HEK293 (cell line): Measurements from ENCODE around the gene RGS7BP.

Source experiments
- CTCF ChIA-PET: fragments of 350-600 bp; formaldehyde crosslinking; extraction: SDS; loops from one replicate; lab custom pipeline; 2021; ENCODE audit warnings: antibody characterized with exemption; lab: Yijun Ruan, JAX
- POLR2A ChIA-PET: fragments of 300-600 bp; formaldehyde crosslinking; extraction: SDS; loops from one replicate; lab custom pipeline; 2020; ENCODE audit warnings: antibody characterized with exemption, inconsistent platforms; lab: Yijun Ruan, JAX
- H3K27ac ChIP-seq: fragments of 200-500 bp; sonication (Bioruptor generic); 2 replicates; pipeline ENCODE4 v1.5.1; 2014; ENCODE audit warnings: low read depth, low read length, control low read depth, inconsistent platforms; ENCODE audit errors: extremely low read depth
- H3K36me3 ChIP-seq, 2 experiments: fragments of 200-500 bp in 1 of 2; sonication (Bioruptor generic) in 1 of 2; 1 replicate in 1 of 2; 2 replicates in 1 of 2; pipeline ENCODE4 v1.5.1; 2014 to 2017; ENCODE audit warnings: inconsistent platforms in 2 of 2, low read length in 2 of 2; ENCODE audit not compliant: control insufficient read depth in 2 of 2, insufficient read depth in 1 of 2
- H3K4me1 ChIP-seq: fragments of 200-500 bp; sonication (Bioruptor generic); 2 replicates; pipeline ENCODE4 v1.5.1; 2014; ENCODE audit warnings: mild to moderate bottlenecking, low read length, inconsistent platforms; ENCODE audit not compliant: control insufficient read depth, insufficient read depth
- H3K4me3 ChIP-seq: 2 replicates; pipeline ENCODE4 v1.5.1; 2011; ENCODE audit warnings: low read depth, mild to moderate bottlenecking, control low read depth, low read length, moderate library complexity
- H3K9me3 ChIP-seq: fragments of 200-500 bp; sonication (Bioruptor generic); 2 replicates; pipeline ENCODE4 v1.5.1; 2014; ENCODE audit warnings: low read depth, low read length, inconsistent platforms; ENCODE audit not compliant: control insufficient read depth, insufficient read depth
- GLIS2 ChIP-seq: fragments of 450-650 bp; formaldehyde crosslinking; IDR thresholded peaks from 2 replicates; pipeline ENCODE4 v1.5.1; 2016; ENCODE audit warnings: missing biosample characterization, missing genetic modification characterization
- IKZF3 ChIP-seq: fragments of 450-650 bp; IDR thresholded peaks from 2 replicates; pipeline ENCODE4 v1.5.0; 2018; ENCODE audit warnings: missing biosample characterization, mild to moderate bottlenecking, missing genetic modification characterization, moderate library complexity
- KLF16 ChIP-seq: fragments of 450-650 bp; formaldehyde crosslinking; IDR thresholded peaks from 2 replicates; pipeline ENCODE4 v1.5.1; 2017; ENCODE audit warnings: missing biosample characterization, missing genetic modification characterization
- MEIS1 ChIP-seq: sonication (generic); formaldehyde crosslinking; IDR thresholded peaks from 2 replicates; pipeline ENCODE4 v1.8.1; 2022; ENCODE audit warnings: missing genetic modification reagents, mild to moderate bottlenecking, borderline replicate concordance
- PRDM6 ChIP-seq: fragments of 450-650 bp; formaldehyde crosslinking; IDR thresholded peaks from 2 replicates; pipeline ENCODE4 v1.5.1; 2017; ENCODE audit warnings: missing biosample characterization, missing genetic modification characterization
- SP3 ChIP-seq: fragments of 450-650 bp; formaldehyde crosslinking; IDR thresholded peaks from 2 replicates; pipeline ENCODE4 v1.5.1; 2016; ENCODE audit warnings: missing biosample characterization, missing genetic modification characterization
- SP7 ChIP-seq: fragments of 450-650 bp; formaldehyde crosslinking; IDR thresholded peaks from 2 replicates; pipeline ENCODE4 v1.5.1; 2016; ENCODE audit warnings: missing biosample characterization, missing genetic modification characterization
- YY2 ChIP-seq: fragments of 450-650 bp; formaldehyde crosslinking; IDR thresholded peaks from 2 replicates; pipeline ENCODE4 v1.5.1; 2016; ENCODE audit warnings: missing biosample characterization, missing genetic modification characterization
- ZBTB11 ChIP-seq: fragments of 450-650 bp; formaldehyde crosslinking; conservative IDR thresholded peaks from 2 replicates; pipeline ENCODE4 v1.5.1; 2016; ENCODE audit warnings: low read depth, missing biosample characterization, missing genetic modification characterization
- ZNF157 ChIP-seq: fragments of 450-650 bp; formaldehyde crosslinking; IDR thresholded peaks from 2 replicates; pipeline ENCODE4 v1.5.1; 2016; ENCODE audit warnings: missing biosample characterization, missing genetic modification characterization
- ZNF174 ChIP-seq: fragments of 450-650 bp; formaldehyde crosslinking; IDR thresholded peaks from 2 replicates; pipeline ENCODE4 v1.5.0; 2017; ENCODE audit warnings: missing biosample characterization, mild to moderate bottlenecking, missing genetic modification characterization
- ZNF391 ChIP-seq: fragments of 450-650 bp; formaldehyde crosslinking; IDR thresholded peaks from 2 replicates; pipeline ENCODE4 v1.5.1; 2016; ENCODE audit warnings: low read depth, missing biosample characterization, missing genetic modification characterization, borderline replicate concordance
- ZNF571 ChIP-seq: fragments of 450-650 bp; formaldehyde crosslinking; IDR thresholded peaks from 2 replicates; pipeline ENCODE4 v1.5.0; 2017; ENCODE audit warnings: missing biosample characterization, missing genetic modification characterization
- ZNF600 ChIP-seq: fragments of 450-650 bp; formaldehyde crosslinking; IDR thresholded peaks from 2 replicates; pipeline ENCODE4 v1.5.1; 2016; ENCODE audit warnings: missing biosample characterization, missing genetic modification characterization
- ZNF621 ChIP-seq: fragments of 450-650 bp; formaldehyde crosslinking; IDR thresholded peaks from 2 replicates; pipeline ENCODE4 v1.5.1; 2017; ENCODE audit warnings: missing biosample characterization, missing genetic modification characterization
- ZNF677 ChIP-seq: fragments of 450-650 bp; IDR thresholded peaks from 2 replicates; pipeline ENCODE4 v1.5.0; 2018; ENCODE audit warnings: missing biosample characterization, mild to moderate bottlenecking, missing genetic modification characterization, moderate library complexity
- ZNF701 ChIP-seq: fragments of 450-650 bp; formaldehyde crosslinking; IDR thresholded peaks from 2 replicates; pipeline ENCODE4 v1.5.1; 2016; ENCODE audit warnings: missing biosample characterization, missing genetic modification characterization
- ZNF768 ChIP-seq: fragments of 450-650 bp; formaldehyde crosslinking; IDR thresholded peaks from 2 replicates; pipeline ENCODE4 v1.5.1; 2018; ENCODE audit warnings: missing biosample characterization, mild to moderate bottlenecking, missing genetic modification characterization
- ZNF792 ChIP-seq: fragments of 450-650 bp; formaldehyde crosslinking; IDR thresholded peaks from 2 replicates; pipeline ENCODE4 v1.5.1; 2016; ENCODE audit warnings: missing biosample characterization, missing genetic modification characterization
- TF ChIP-seq, protein P1 (sequence below): fragments of 450-650 bp; formaldehyde crosslinking; IDR thresholded peaks from 2 replicates; pipeline ENCODE4 v1.5.1; 2016; ENCODE audit warnings: missing biosample characterization, missing genetic modification characterization
- TF ChIP-seq, protein P2 (sequence below): sonication (generic); formaldehyde crosslinking; IDR thresholded peaks from 2 replicates; pipeline ENCODE4 v1.8.1; 2022; ENCODE audit warnings: mild to moderate bottlenecking, moderate library complexity, missing genetic modification reagents

Gene RGS7BP

DNA sequence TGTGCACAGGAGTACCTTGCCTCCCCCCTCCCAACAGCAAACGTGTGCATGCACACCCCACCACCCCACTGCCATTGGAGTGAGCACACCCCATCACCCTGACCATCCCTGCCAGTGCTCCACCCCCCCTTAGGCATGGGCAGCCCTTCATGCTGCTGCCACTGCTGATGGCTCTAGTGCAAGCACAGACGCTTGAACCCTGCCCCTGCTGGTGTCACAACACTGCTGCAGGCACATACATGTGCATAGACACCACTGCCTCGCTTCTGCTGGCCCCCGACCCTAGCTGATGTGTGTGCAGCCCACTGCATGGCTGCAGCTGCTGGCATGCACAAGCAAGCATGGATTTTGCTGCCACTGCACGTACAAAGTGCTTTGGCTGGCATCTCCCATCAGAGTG lies 16.0 kb upstream of the RGS7BP start:
- CTCF ChIA-PET: no interaction called here

GRCh38 chr5:64497386-64497785 lies 8.4 kb upstream of the RGS7BP start:
- Histone ChIP-seq H3K4me3 (no peak overlapping the region), H3K9me3 (no peaks in the 10 kb centered on the region), H3K4me1 (no peaks in the 10 kb centered on the region), H3K27ac (no peak overlapping the region), H3K36me3 (no peaks in the 10 kb centered on the region)
- CTCF ChIA-PET: interaction anchor here (0.7 to 0.8 kb wide), 2 partner anchors 10 to 115 kb away, joined by 3 read pairs; no protein-coding TSS in a partner anchor
- POLR2A ChIA-PET: no interaction called here
- TF ChIP-seq YY2 (tag by site-specific recombination) (no peak), ZNF391 (tag by site-specific recombination) (no peak), PRDM6 (no peak), ZNF621 (no peak), ZNF571 (tag by site-specific recombination) (no peak), ZNF768 (tag by site-specific recombination) (no peak), ZNF600 (no peak), IKZF3 (no peak), SP7 (tag by site-specific recombination) (no peak)
- TF ChIP-seq, protein P1, sequence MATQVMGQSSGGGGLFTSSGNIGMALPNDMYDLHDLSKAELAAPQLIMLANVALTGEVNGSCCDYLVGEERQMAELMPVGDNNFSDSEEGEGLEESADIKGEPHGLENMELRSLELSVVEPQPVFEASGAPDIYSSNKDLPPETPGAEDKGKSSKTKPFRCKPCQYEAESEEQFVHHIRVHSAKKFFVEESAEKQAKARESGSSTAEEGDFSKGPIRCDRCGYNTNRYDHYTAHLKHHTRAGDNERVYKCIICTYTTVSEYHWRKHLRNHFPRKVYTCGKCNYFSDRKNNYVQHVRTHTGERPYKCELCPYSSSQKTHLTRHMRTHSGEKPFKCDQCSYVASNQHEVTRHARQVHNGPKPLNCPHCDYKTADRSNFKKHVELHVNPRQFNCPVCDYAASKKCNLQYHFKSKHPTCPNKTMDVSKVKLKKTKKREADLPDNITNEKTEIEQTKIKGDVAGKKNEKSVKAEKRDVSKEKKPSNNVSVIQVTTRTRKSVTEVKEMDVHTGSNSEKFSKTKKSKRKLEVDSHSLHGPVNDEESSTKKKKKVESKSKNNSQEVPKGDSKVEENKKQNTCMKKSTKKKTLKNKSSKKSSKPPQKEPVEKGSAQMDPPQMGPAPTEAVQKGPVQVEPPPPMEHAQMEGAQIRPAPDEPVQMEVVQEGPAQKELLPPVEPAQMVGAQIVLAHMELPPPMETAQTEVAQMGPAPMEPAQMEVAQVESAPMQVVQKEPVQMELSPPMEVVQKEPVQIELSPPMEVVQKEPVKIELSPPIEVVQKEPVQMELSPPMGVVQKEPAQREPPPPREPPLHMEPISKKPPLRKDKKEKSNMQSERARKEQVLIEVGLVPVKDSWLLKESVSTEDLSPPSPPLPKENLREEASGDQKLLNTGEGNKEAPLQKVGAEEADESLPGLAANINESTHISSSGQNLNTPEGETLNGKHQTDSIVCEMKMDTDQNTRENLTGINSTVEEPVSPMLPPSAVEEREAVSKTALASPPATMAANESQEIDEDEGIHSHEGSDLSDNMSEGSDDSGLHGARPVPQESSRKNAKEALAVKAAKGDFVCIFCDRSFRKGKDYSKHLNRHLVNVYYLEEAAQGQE (tag by site-specific recombination): no peak
- TF ChIP-seq, protein P2, sequence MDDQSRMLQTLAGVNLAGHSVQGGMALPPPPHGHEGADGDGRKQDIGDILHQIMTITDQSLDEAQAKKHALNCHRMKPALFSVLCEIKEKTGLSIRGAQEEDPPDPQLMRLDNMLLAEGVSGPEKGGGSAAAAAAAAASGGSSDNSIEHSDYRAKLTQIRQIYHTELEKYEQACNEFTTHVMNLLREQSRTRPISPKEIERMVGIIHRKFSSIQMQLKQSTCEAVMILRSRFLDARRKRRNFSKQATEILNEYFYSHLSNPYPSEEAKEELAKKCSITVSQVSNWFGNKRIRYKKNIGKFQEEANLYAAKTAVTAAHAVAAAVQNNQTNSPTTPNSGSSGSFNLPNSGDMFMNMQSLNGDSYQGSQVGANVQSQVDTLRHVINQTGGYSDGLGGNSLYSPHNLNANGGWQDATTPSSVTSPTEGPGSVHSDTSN (CRISPR knock-in tag): no peak

More for the DNA sequence above, 16.0 kb upstream of the RGS7BP start:
- Histone ChIP-seq H3K4me1 (no peaks in the 10 kb centered on the region), H3K9me3 (no peaks in the 10 kb centered on the region), H3K4me3 (no peak overlapping the region), H3K27ac (no peak overlapping the region), H3K36me3 (no peaks in the 10 kb centered on the region)
- POLR2A ChIA-PET: no interaction called here
- no peak for TF ChIP-seq ZNF621
- TF ChIP-seq ZBTB11 (tag by site-specific recombination): no peak
- no peak for TF ChIP-seq KLF16
- no peak for TF ChIP-seq MEIS1
- TF ChIP-seq ZNF792: no peak
- no peak for TF ChIP-seq ZNF677 (tag by site-specific recombination)
- TF ChIP-seq, protein P1 (tag by site-specific recombination): no peak
- TF ChIP-seq ZNF701: no peak
- TF ChIP-seq SP3 (tag by site-specific recombination): no peak
- TF ChIP-seq ZNF157 (tag by site-specific recombination): no peak
- no peak for TF ChIP-seq ZNF174 (tag by site-specific recombination)
- TF ChIP-seq GLIS2 (tag by site-specific recombination): no peak
